GM18507 (cell line): Measurements from ENCODE around the gene WDR53.
"Not testable (repeated sequence)": the region's sequence is repeated elsewhere in the genome, so short reads cannot be mapped to it uniquely, and the experiment has no call there.

Experiments
- DNase-seq: peaks from one replicate; pipeline ENCODE4 v3.0.0; 2011; ENCODE audit warnings: low read depth; ENCODE audit not compliant: insufficient read length; ENCODE audit errors: extremely low spot score
- FAIRE-seq: peaks from 2 replicates; lab custom pipeline; 2011; peaks lifted over from hg19 to GRCh38; lab: Jason Lieb, UNC

WDR53 gene

DNA sequence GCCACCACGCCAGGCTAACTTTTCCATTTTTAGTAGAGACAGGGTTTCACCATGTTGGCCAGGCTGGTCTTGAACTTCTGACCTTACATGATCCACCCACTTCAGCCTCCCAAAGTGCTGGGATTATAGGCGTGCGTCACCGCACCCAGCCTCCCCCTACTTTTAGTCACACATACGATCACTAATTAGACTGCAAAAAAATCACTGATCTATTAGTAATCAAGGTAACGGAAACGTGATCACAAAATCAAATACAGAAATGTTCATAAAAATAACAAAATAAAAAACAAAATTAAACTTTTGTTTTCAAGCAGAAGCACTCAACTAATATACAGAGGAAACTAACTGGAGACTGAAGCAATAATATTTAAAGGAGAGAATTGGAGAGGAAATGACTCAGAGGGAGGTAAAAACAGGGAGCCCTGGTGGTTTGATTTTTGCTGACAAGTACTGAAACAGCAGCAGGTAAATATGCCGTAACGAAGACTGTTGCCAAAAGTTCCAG is 4.6 kb downstream of the WDR53 start:
- FAIRE-seq (no peak), DNase-seq (no peak)

DNA sequence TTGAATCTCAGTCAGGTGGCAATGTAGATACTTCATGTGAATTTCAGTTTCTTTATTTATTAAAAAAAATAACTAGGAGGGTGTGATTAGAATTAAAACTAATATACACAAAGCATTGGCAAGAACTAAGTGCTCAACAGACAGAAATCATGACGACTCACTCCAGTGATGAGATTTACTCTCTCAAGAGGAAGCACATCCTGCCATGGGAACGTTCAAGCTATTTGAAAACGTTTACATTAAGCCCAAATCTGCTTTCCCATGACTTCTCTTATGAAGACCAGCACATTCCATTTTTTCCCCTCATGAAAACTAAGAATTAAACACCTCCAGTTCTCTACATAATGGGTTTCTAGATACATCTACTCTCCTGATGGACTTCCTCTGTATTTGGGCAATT is 8.5 kb downstream of the WDR53 start:
- DNase-seq (no peak), FAIRE-seq (no peak)

DNA sequence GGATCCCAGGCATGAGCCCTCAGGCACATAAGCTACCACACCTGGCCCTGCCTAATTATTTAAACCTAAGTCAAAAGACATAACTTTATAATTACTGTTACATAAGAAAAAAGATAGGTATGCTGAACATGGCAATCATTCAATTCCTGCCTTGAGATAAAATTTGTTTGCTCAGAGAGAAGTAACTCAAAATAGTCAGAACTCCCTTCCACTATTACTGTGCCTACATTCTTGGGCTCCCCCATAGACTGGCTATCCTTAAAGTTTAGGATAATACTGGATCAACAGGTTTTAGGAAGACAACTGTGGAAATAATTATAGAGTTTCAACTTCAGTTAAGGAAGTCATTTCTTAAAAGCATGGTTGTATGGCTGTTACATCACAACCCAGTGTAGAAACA is 9.9 kb downstream of the WDR53 start:
- FAIRE-seq, result no peak
- DNase-seq, result no peak

GRCh38 chr3:196557236-196557635 is 11.1 kb downstream of the WDR53 start:
- FAIRE-seq (no peak), DNase-seq (no peak)

GRCh38 chr3:196555295-196555694 is 13.1 kb downstream of the WDR53 start:
- DNase-seq, result no peak
- no peak for FAIRE-seq

- DNase-seq (no peak), FAIRE-seq (no peak)
These were observed 14.1 kb downstream of the WDR53 start for GRCh38 chr3:196554205-196554604.

DNA sequence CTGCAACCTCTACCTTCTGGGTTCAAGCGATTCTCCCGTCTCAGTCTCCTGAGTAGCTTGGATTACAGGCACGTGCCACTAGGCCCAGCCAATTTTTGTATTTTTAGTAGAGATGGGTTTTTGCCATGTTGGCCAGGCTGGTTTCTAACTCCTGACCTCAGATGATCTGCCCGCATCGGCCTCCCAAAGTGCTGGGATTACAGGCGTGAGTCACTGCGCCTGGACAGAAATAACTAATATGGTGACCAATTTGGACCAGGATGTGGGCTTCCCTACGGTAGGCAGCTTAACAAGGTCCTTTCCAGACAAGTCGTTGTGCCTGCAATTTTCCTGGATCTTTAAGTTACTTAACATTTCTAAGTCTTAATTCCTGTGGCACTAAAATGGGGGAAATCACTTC is 14.8 kb downstream of the WDR53 start:
- DNase-seq (no peak), FAIRE-seq (no peak)

DNA sequence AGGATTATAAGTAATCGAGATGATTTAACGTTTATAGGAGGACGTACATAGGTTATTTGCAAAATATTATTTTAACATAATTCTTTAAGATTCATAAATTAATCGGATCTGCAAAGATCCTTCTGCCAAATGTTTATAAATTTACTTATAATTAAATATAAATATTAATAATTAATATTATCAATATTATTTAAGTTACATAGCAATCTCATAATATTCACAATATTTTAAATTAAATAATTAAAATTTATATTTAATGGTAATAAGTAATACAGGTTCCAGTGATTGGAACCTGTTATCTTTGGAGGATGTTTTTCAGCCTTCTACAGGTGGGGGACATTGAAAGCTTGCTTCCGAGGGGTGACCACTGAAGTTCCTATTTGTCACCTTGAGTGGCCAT is 16.1 kb downstream of the WDR53 start:
- no peak for FAIRE-seq
- DNase-seq, result no peak

DNA sequence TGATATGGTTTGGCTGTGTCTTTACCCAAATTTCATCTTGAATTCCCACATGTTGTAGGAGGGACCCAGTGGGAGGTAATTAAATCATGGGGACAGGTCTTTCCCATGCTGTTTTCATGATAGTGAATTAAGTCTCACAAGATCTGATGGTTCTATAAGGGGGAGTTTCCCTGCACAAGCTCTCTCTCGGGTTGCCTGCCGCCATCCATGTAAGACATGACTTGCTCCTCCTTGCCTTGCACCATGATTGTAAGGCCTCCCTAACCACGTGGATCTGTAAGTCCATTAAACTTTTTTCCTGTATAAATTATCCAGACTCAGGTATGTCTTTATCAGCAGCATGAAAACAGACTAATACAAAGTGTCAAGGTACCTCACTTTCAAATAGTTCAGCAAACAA is 18.2 kb downstream of the WDR53 start:
- DNase-seq, FAIRE-seq: not testable (repeated sequence)

- DNase-seq, FAIRE-seq: not testable (repeated sequence)
These were observed 19.0 kb downstream of the WDR53 start for GRCh38 chr3:196549312-196549711.

DNA sequence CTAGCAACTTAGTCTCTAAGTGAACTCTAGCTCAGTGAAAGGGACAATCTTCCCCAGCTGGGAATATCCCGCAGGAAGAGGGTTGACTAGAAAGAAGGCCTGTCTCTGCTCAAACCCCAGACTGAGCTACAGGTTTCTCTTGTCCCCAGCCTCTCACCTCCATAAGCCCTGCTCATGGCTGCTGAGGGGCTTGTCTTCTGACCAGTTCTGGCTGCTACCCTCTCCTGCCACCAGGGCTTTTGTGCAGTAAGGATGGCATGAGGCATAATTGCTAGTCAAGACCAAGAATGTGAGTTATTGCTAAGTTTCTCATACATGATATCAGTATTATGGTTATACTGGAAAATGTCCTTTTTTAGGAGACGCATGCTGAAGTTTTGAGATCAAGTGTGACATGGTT is 21.3 kb downstream of the WDR53 start:
- DNase-seq, result no peak
- no peak for FAIRE-seq

GRCh38 chr3:196546537-196546936 is 21.8 kb downstream of the WDR53 start:
- DNase-seq (no peak), FAIRE-seq (no peak)

GRCh38 chr3:196544491-196544992 is 23.8 kb downstream of the WDR53 start:
- FAIRE-seq (no peak), DNase-seq (no peak)

- DNase-seq, result no peak
- no peak for FAIRE-seq
These were observed 26.5 kb downstream of the WDR53 start for GRCh38 chr3:196541684-196542445.

- peak; percentile 15 for DNase-seq
These were observed 30.9 kb downstream of the WDR53 start for GRCh38 chr3:196537319-196537984.

GRCh38 chr3:196533260-196533681 is 35.1 kb downstream of the WDR53 start:
- FAIRE-seq (no peak), DNase-seq (no peak)

More at GRCh38 chr3:196537319-196537984, 30.9 kb downstream of the WDR53 start:
- no peak for FAIRE-seq

DNA sequence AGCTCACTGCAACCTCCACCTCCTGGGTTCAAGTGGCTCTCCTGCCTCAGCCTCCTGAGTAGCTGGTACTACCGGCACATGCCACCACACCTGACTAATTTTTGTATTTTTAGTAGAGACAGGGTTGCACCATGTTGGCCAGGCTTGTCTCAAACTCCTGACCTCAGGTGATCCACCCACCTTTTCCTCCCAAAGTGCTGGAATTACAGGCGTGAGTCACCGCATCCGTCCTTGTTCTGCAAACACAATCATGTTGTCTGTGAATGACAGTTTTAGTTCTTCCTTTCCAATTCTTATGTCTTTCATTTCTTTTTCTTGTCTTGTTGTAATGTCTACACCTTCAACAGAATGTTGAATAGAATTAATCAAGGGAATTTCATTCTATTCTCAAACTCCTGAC is 36.9 kb downstream of the WDR53 start:
- DNase-seq, result no peak
- no peak for FAIRE-seq

- FAIRE-seq, result peak; percentile 79
- DNase-seq, result peak; percentile 81
These were observed 39.6 kb downstream of the WDR53 start for GRCh38 chr3:196528639-196529233.

- DNase-seq (no peak), FAIRE-seq (no peak)
These were observed 43.2 kb downstream of the WDR53 start for GRCh38 chr3:196525141-196525540.

- FAIRE-seq (no peak), DNase-seq (no peak)
These were observed 43.8 kb downstream of the WDR53 start for GRCh38 chr3:196524527-196524926.
